Keratinocyte (primary cell): Measurements from ENCODE around the gene CPVL. TPM values are rescaled to one million over a fixed set of nuclear protein-coding genes. Genes with fewer than 3 reads are reported as not detected.

Experiments used
- DNase-seq: peaks from one replicate; pipeline ENCODE4 v3.0.0-alpha.2; 2011; ENCODE audit warnings: low read depth, missing footprints, low spot score
- FAIRE-seq: peaks from 2 replicates; lab custom pipeline; 2011; peaks lifted over from hg19 to GRCh38; lab: Jason Lieb, UNC
- H2AFZ ChIP-seq: 2 replicates; pipeline ENCODE4 v1.6.0; 2012; ENCODE audit warnings: low read length, control low read depth, inconsistent platforms; ENCODE audit not compliant: control insufficient read depth
- H3K27ac ChIP-seq: 2 replicates; pipeline ENCODE4 v1.5.1; 2011; ENCODE audit warnings: low read length; ENCODE audit not compliant: control insufficient read depth, insufficient read depth
- H3K27me3 ChIP-seq: 3 replicates; pipeline ENCODE4 v1.6.0; 2011; ENCODE audit warnings: low read length; ENCODE audit not compliant: control insufficient read depth, insufficient read depth; ENCODE audit errors: extremely low read depth
- H3K36me3 ChIP-seq, 2 experiments: 2 replicates in 1 of 2; 3 replicates in 1 of 2; pipeline ENCODE4 v1.5.1; 2011; ENCODE audit warnings: low read length in 2 of 2, mild to moderate bottlenecking in 1 of 2; ENCODE audit not compliant: control insufficient read depth in 2 of 2, insufficient read depth in 2 of 2; ENCODE audit errors: extremely low read depth in 1 of 2
- H3K4me1 ChIP-seq: 3 replicates; pipeline ENCODE4 v1.5.1; 2011; ENCODE audit warnings: low read length; ENCODE audit not compliant: control insufficient read depth, insufficient read depth; ENCODE audit errors: extremely low read depth
- H3K4me2 ChIP-seq: 3 replicates; pipeline ENCODE4 v1.6.0; 2011; ENCODE audit warnings: low read depth, low read length; ENCODE audit not compliant: control insufficient read depth, insufficient read depth; ENCODE audit errors: extremely low read depth
- H3K4me3 ChIP-seq, 3 experiments: fragments of 200-600 bp in 1 of 3; sonication (generic) in 1 of 3; 2 replicates in 2 of 3; 3 replicates in 1 of 3; pipeline ENCODE4 v1.5.1; 2011 to 2016; ENCODE audit warnings: low read length in 3 of 3, mild to moderate bottlenecking in 3 of 3, control low read depth in 2 of 3, inconsistent platforms in 1 of 3, low read depth in 1 of 3, mixed read lengths in 1 of 3, mixed run types in 1 of 3, moderate library complexity in 1 of 3; ENCODE audit not compliant: control insufficient read depth in 2 of 3, insufficient read depth in 2 of 3; ENCODE audit errors: extremely low read depth in 1 of 3
- H3K79me2 ChIP-seq: 2 replicates; pipeline ENCODE4 v1.6.0; 2012; ENCODE audit warnings: low read length; ENCODE audit not compliant: control insufficient read depth, insufficient read depth
- H3K9ac ChIP-seq: 3 replicates; pipeline ENCODE4 v1.6.0; 2011; ENCODE audit warnings: low read length; ENCODE audit not compliant: control insufficient read depth, insufficient read depth; ENCODE audit errors: extremely low read depth
- H3K9me1 ChIP-seq: 3 replicates; pipeline ENCODE4 v1.6.0; 2011; ENCODE audit warnings: low read length; ENCODE audit not compliant: control insufficient read depth, insufficient read depth; ENCODE audit errors: extremely low read depth
- H3K9me3 ChIP-seq: 2 replicates; pipeline ENCODE4 v1.5.1; 2012; ENCODE audit warnings: low read depth, low read length; ENCODE audit not compliant: control insufficient read depth
- H4K20me1 ChIP-seq: 3 replicates; pipeline ENCODE4 v1.6.0; 2011; ENCODE audit warnings: low read length; ENCODE audit not compliant: control insufficient read depth, insufficient read depth; ENCODE audit errors: extremely low read depth
- CTCF ChIP-seq, 3 experiments: IDR thresholded peaks in 1 of 3; conservative IDR thresholded peaks in 1 of 3; optimal IDR thresholded peaks in 1 of 3; 2 replicates in 2 of 3; 3 replicates in 1 of 3; pipeline versions ENCODE3 to v1.5.1; 2011; ENCODE audit warnings: low read length in 3 of 3, mild to moderate bottlenecking in 3 of 3, moderate library complexity in 2 of 3, control low read depth in 1 of 3, inconsistent platforms in 1 of 3; ENCODE audit not compliant: insufficient read depth in 2 of 3; ENCODE audit errors: extremely low read depth in 1 of 3
- EZH2 ChIP-seq: IDR thresholded peaks from one replicate; pipeline ENCODE4 v1.6.1; 2012; ENCODE audit warnings: inconsistent platforms, mild to moderate bottlenecking, low read length, moderate library complexity
- dilution Hi-C: fragments of 300-500 bp; cut with MboI; formaldehyde crosslinking; loops from one replicate; pipeline ENCODE4 v1.7.0; 2020; ENCODE audit warnings: low sequenced_read_pairs; ENCODE audit not compliant: extremely low pct_ligation_motif_present
- polyA plus RNA-seq, 5 experiments: library from polyadenylated mRNA; depleted of rRNA in 3 of 5; stranded (reverse) in 3 of 5; stranded (forward) in 1 of 5; unstranded in 1 of 5; fragments of >200 nt; gene quantifications; 1 replicate in 1 of 5; 2 replicates in 3 of 5; 3 replicates in 1 of 5; pipeline versions ENCODE4 v1.2.1 to v1.2.3, GENCODE V29; 2011 to 2012; ENCODE audit warnings: missing spikeins in 2 of 5, low read depth in 1 of 5, low replicate concordance in 1 of 5

CPVL gene
- polyA plus RNA-seq, 1 donor (not counting 4 experiments of a cell fraction or from before 2014, with no cell fraction given): 9.8 TPM

DNA sequence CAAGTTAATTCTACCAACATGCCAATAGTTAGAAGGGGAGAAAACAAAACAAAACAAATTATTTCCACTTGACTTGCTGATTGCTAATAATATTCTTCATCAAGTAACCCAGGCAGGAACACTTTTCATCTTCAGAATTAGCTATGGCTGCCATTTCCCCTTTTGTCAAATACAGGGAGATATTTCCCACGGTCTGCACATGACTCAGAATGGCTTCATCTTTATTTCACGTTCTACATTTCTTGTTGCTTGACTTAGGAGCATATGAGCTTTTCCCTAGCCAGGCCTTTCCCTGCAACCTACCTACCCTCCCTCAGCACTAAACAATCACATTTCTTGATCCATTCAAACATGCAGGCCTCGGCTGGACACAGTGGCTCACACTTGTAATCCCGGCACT lies 6.5 kb downstream of the CPVL start:
- H3K4me2 ChIP-seq: peak overlapping the region; percentile 44
- no peak for TF ChIP-seq EZH2
- no peak overlapping the region for H3K9ac ChIP-seq
- peaks cover 25% of the 10 kb centered on the region for H3K4me1 ChIP-seq
- H3K36me3 ChIP-seq: no peaks in the 10 kb centered on the region
- H3K79me2 ChIP-seq: no peaks in the 10 kb centered on the region
- peak; percentile 52 for FAIRE-seq
- H3K4me3 ChIP-seq: no peak overlapping the region
- DNase-seq: no peak
- H2AFZ ChIP-seq: no peak overlapping the region
- dilution Hi-C loops: no loop called here
- H3K9me3 ChIP-seq: no peaks in the 10 kb centered on the region
- no peaks in the 10 kb centered on the region for H4K20me1 ChIP-seq
- H3K27ac ChIP-seq: peak overlapping the region; percentile 93
- no peaks in the 10 kb centered on the region for H3K27me3 ChIP-seq
- H3K9me1 ChIP-seq: no peaks in the 10 kb centered on the region

GRCh38 chr7:29139191-29139590 lies 7.1 kb downstream of the CPVL start:
- H4K20me1 ChIP-seq: no peaks in the 10 kb centered on the region
- peaks cover 25% of the 10 kb centered on the region for H3K4me1 ChIP-seq
- FAIRE-seq (peak; percentile 92), DNase-seq (no peak)
- H2AFZ ChIP-seq: no peak overlapping the region
- H3K9me1 ChIP-seq: no peaks in the 10 kb centered on the region
- H3K36me3 ChIP-seq: no peaks in the 10 kb centered on the region
- H3K4me2 ChIP-seq: peak overlapping the region; percentile 44
- peak overlapping the region; percentile 93 for H3K27ac ChIP-seq
- H3K9ac ChIP-seq: no peak overlapping the region
- no peak overlapping the region for H3K4me3 ChIP-seq
- H3K27me3 ChIP-seq: no peaks in the 10 kb centered on the region
- no peaks in the 10 kb centered on the region for H3K9me3 ChIP-seq
- dilution Hi-C loops: no loop called here
- TF ChIP-seq EZH2: no peak
- no peak for TF ChIP-seq CTCF (optimal IDR thresholded peaks at IDR 0.05 in 1 of 3, IDR thresholded peaks at IDR 0.05 in 1 of 3, conservative IDR thresholded peaks at IDR 0.05 in 1 of 3; ENCODE audit: extremely low read depth in 1 of 3, insufficient read depth in 2 of 3, low read length in 3 of 3)
- H3K79me2 ChIP-seq: no peaks in the 10 kb centered on the region

DNA sequence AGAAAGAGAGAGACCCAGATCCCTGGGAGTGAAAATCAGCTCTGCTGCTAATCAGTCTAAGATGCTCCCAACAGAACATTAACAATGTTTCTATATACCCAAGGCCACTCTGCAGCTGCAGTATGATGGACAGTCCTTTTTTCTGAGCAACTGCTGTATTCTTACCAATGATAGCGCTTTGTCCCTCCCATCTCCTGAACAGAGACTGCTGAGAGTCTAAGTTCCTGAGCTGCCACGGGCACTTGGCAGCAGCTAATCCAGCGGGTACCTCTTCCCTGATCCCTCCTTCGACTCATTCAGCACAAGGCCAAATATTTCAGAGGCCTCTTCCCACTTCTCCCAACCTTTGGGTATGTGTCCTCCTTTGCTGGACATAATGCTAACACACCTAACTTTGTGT lies 7.7 kb downstream of the CPVL start:
- H3K27ac ChIP-seq: no peak overlapping the region
- no peak overlapping the region for H2AFZ ChIP-seq
- H3K4me3 ChIP-seq: no peak overlapping the region
- DNase-seq (no peak), FAIRE-seq (no peak)
- no peak overlapping the region for H3K4me2 ChIP-seq
- TF ChIP-seq CTCF (optimal IDR thresholded peaks at IDR 0.05 in 1 of 3, IDR thresholded peaks at IDR 0.05 in 1 of 3, conservative IDR thresholded peaks at IDR 0.05 in 1 of 3; ENCODE audit: extremely low read depth in 1 of 3, insufficient read depth in 2 of 3, low read length in 3 of 3) (no peak), EZH2 (no peak)
- H4K20me1 ChIP-seq: no peaks in the 10 kb centered on the region
- no peaks in the 10 kb centered on the region for H3K79me2 ChIP-seq
- dilution Hi-C loops: no loop called here
- no peaks in the 10 kb centered on the region for H3K27me3 ChIP-seq
- no peaks in the 10 kb centered on the region for H3K9me3 ChIP-seq
- H3K4me1 ChIP-seq: peaks cover 25% of the 10 kb centered on the region
- no peaks in the 10 kb centered on the region for H3K9me1 ChIP-seq
- no peaks in the 10 kb centered on the region for H3K36me3 ChIP-seq
- no peak overlapping the region for H3K9ac ChIP-seq
